GM21717 (cell line): ENCODE results near the gene PLS1.

ENCODE experiments used
- ATAC-seq: cut with Tn5 transposase; IDR thresholded peaks from one replicate; pipeline ENCODE4 v1.9.1; 2021; ENCODE audit warnings: mild to moderate bottlenecking, moderate library complexity; ENCODE audit not compliant: unreplicated experiment

Gene PLS1

GRCh38 chr3:142754494-142754893 lies 158.3 kb downstream of the PLS1 start:
- no peak for ATAC-seq
